Pancreas (tissue), 10 donors: Measurements from ENCODE around the gene RC3H2. TPM values are rescaled to one million over a fixed set of nuclear protein-coding genes. Genes with fewer than 3 reads are reported as not detected.
A peak's percentile ranks its signal among the peaks of the same experiment; 100 is the strongest.
"Not testable (repeated sequence)": the region's sequence is repeated elsewhere in the genome, so short reads cannot be mapped to it uniquely, and the experiment has no call there.

Experiments
- ATAC-seq, 4 donors: fragments of 200-7000 bp; cut with Tn5 transposase; one replicate each; pipeline versions ENCODE4 v1.8.0 to v1.9.1; 2020; ENCODE audit warnings: mild to moderate bottlenecking in 4 of 4, moderate library complexity in 4 of 4
- DNase-seq, 6 donors: peaks; one replicate each; pipeline ENCODE4 v3.0.0-alpha.2; 2020
- FAIRE-seq: peaks from 2 replicates; lab custom pipeline; 2012; peaks lifted over from hg19 to GRCh38; lab: Jason Lieb, UNC
- H3K27ac ChIP-seq, 4 donors: fragments of 200-600 bp; sonication (generic); 1 replicate in 3 of 4; 2 replicates in 1 of 4; pipeline versions ENCODE4 v1.5.0 to v1.8.0; 2020
- H3K27me3 ChIP-seq, 4 donors: fragments of 200-600 bp; one replicate each; pipeline ENCODE4 v1.8.0; 2021
- H3K36me3 ChIP-seq, 3 donors: fragments of 200-600 bp; sonication (generic) in 1 of 3; one replicate each; pipeline versions ENCODE4 v1.5.0 to v1.8.0; 2020 to 2021
- H3K4me1 ChIP-seq, 3 donors: fragments of 200-600 bp; one replicate each; pipeline ENCODE4 v1.8.0; 2021
- H3K4me3 ChIP-seq, 4 donors: fragments of 200-600 bp; sonication (generic) in 2 of 4; one replicate each; pipeline versions ENCODE4 v1.5.0 to v1.8.0; 2020 to 2021
- H3K9me3 ChIP-seq, 4 donors: fragments of 200-600 bp; one replicate each; pipeline ENCODE4 v1.8.0; 2021
- WGBS, 2 donors: extraction: QIAGEN DNeasy Blood & Tissue Kit; methylation state at CpG; one replicate each; pipeline ENCODE4 v1.1.7; 2013; 5-methylcytosine and 5-hydroxymethylcytosine counted together
- intact Hi-C, 3 donors: fragments of 100-400 bp; cut with DNase I; formaldehyde crosslinking; loops; one replicate each; pipeline versions ENCODE4 v1.11.1 to v1.14.2; 2022
- polyA plus RNA-seq, 2 donors: library from polyadenylated mRNA; stranded (reverse); fragments of 200-250 nt; gene quantifications; one replicate each; pipeline ENCODE4 v1.2.3, GENCODE V29; 2013
- total RNA-seq, 6 donors: library from RNA; stranded (reverse); fragmentation: NEBNext Ultra II Directional in 4 of 6; extraction: Animal tissue kit (Norgen Biotek cat#: 25700) in 4 of 6; gene quantifications; one replicate each; pipeline versions ENCODE4 v1.2.1 to v1.2.4, GENCODE V29; 2021 to 2023
- TF ChIP-seq, protein P1 (sequence below), 4 donors: fragments of 200-600 bp; sonication (generic) in 3 of 4; IDR thresholded peaks; one replicate each; pipeline versions ENCODE4 v1.5.0 to v1.8.0; 2021; ENCODE audit warnings: antibody characterized with exemption in 4 of 4
- donor health status: healthy with polysubstance abuse.
- donor health status: DM: no; HTN: no; CAD: no; lungs with moderate emphysema.
- donor health status: DM: no; HTN: no; CAD: no.
- donor health status: control.
- donor health status: control.
- donor health status: Bipolar disorder and iron deficiency.
- donor health status: DM: yes; HTN: yes; CAD: no.
- donor health status: DM: no; HTN: no; CAD: no.
- donor health status: DM: no; HTN: no; CAD: no.
- donor health status: DM: yes; HTN: yes; CAD: no.

Gene RC3H2
- total and polyA plus RNA-seq, 8 donors, result 4.1 to 18.7 (median 12.1) TPM

DNA sequence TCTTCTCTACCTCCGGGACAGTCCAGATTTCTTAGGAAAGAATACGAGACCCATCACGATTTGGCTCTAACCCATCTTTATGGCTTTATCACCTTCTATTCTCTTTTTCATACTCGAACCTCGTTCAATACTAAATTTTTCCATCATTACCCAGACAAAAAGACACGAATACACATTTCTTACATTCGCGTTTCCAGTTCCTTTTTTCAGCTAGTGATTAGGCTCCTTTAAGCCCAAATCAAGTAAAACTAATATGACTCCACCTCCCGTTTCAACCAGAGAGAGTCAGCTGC is 7.5 kb upstream of the RC3H2 start:
- Histone ChIP-seq H3K4me3 (peak overlapping the region; percentile 16 to 63 (median 56)), H3K27me3 (no peaks in the 10 kb centered on the region), H3K27ac (peak overlapping the region in 3 of 4 donors; percentile 18 to 70 (median 53)), H3K9me3 (no peaks in the 10 kb centered on the region), H3K4me1 (peaks cover 0 to 8% (median 5%) of the 10 kb centered on the region in 3 donors), H3K36me3 (peaks cover 0 to 8% (median 5%) of the 10 kb centered on the region in 3 donors)
- DNase-seq (no peak), FAIRE-seq (no peak), ATAC-seq (no peak)
- WGBS, 2 donors, result 1 to 2% methylated on average over 9 of the region's 9 CpGs
- TF ChIP-seq, protein P1, sequence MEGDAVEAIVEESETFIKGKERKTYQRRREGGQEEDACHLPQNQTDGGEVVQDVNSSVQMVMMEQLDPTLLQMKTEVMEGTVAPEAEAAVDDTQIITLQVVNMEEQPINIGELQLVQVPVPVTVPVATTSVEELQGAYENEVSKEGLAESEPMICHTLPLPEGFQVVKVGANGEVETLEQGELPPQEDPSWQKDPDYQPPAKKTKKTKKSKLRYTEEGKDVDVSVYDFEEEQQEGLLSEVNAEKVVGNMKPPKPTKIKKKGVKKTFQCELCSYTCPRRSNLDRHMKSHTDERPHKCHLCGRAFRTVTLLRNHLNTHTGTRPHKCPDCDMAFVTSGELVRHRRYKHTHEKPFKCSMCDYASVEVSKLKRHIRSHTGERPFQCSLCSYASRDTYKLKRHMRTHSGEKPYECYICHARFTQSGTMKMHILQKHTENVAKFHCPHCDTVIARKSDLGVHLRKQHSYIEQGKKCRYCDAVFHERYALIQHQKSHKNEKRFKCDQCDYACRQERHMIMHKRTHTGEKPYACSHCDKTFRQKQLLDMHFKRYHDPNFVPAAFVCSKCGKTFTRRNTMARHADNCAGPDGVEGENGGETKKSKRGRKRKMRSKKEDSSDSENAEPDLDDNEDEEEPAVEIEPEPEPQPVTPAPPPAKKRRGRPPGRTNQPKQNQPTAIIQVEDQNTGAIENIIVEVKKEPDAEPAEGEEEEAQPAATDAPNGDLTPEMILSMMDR (IDR thresholded peaks at IDR 0.05), result no peak
- intact Hi-C loops, result no loop called here

DNA sequence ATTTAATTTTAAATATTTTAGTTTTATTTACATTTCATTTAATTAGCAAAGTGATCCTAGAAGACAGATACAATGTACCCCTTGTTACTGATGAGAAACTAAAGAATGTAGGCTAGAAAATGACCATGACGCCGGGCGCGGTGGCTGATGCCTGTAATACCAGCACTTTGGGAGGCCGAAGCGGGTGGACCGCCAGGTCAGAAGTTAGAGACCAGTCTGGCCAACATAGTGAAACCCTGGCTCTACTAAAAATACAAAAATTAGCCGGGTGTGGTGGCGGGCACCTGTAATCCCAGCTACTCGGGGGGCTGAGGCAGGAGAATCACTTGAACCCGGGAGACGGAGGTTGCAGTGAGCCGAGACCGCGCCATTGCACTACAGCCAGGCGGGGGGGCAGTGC is 963 bp upstream of the RC3H2 start:
- ATAC-seq, H3K9me3 ChIP-seq, DNase-seq, H3K36me3 ChIP-seq, H3K4me3 ChIP-seq, H3K27me3 ChIP-seq, intact Hi-C loops, H3K27ac ChIP-seq, FAIRE-seq: not testable (repeated sequence)
- H3K4me1 ChIP-seq, result peaks cover 8 to 15% (median 12%) of the 10 kb centered on the region in 3 donors
- 93 to 95% methylated on average over 16 of the region's 16 CpGs for WGBS, 2 donors

DNA sequence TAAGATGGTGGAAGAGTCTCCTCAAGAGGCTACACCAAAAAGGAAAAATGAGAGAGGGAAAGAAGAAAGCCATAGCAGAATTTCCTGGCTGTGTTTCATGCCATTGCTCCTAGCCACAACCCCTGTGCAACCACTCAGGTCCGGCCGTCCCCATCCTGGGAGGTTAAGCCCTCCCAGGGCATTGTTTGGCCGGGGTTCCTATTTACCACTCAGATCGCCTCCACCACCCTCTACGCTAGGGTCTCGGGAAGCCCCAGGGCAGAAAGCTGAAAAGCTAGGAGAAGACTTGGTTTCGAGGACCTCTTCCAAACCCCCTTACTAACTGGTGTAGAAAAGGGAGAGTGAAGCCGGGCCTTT is 715 bp downstream of the RC3H2 start:
- TF ChIP-seq, protein P1 (IDR thresholded peaks at IDR 0.05), result no peak
- intact Hi-C loops, result no loop called here

DNA sequence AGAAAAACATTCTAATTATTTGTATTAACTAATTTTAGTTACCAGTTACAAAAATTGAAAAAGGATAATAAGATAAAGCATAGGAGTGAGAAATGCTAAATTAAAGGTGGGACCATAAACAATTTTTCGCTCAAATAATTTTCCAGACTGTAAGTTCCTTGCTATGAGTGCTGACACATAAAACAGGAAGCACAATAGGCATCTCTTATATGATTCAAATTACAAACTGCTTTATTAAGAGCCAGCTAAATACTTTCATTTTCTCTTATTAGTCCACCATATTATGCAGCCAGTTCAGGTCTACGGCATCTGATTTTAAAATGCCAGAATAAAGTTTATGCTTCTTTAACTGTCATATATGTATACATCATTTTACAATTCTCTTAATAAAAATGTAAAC is 4.4 kb downstream of the RC3H2 start:
- 85 to 89% methylated on average over 2 of the region's 2 CpGs for WGBS, 2 donors
- H3K27me3 ChIP-seq, result no peaks in the 10 kb centered on the region
- no peak overlapping the region for H3K27ac ChIP-seq
- TF ChIP-seq, protein P1 (IDR thresholded peaks at IDR 0.05), result no peak
- no peak for ATAC-seq
- no peak for DNase-seq
- H3K4me1 ChIP-seq, result peaks cover 8 to 19% (median 12%) of the 10 kb centered on the region in 3 donors
- peak; percentile 43 for FAIRE-seq
- no peaks in the 10 kb centered on the region for H3K9me3 ChIP-seq
- H3K4me3 ChIP-seq, result no peak overlapping the region
- H3K36me3 ChIP-seq, result peaks cover 0 to 6% (median 0%) of the 10 kb centered on the region in 3 donors
- intact Hi-C loops, result no loop called here

More for the DNA sequence above, 715 bp downstream of the RC3H2 start:
- WGBS, 2 donors, result 0 to 1% methylated on average over 8 of the region's 8 CpGs
- peaks cover 8 to 15% (median 12%) of the 10 kb centered on the region in 3 donors for H3K4me1 ChIP-seq
- H3K4me3 ChIP-seq, result peak overlapping the region; percentile 83 to 91 (median 88)
- peaks cover 0 to 5% (median 0%) of the 10 kb centered on the region in 3 donors for H3K36me3 ChIP-seq
- no peak for FAIRE-seq
- H3K27me3 ChIP-seq, result no peaks in the 10 kb centered on the region
- ATAC-seq, result peak; percentile 13 to 41 (median 30)
- H3K27ac ChIP-seq, result peak overlapping the region in 3 of 4 donors; percentile 70 to 91 (median 81)
- peak in 3 of 6 donors; percentile 10 to 60 (median 30) for DNase-seq
- no peaks in the 10 kb centered on the region for H3K9me3 ChIP-seq

DNA sequence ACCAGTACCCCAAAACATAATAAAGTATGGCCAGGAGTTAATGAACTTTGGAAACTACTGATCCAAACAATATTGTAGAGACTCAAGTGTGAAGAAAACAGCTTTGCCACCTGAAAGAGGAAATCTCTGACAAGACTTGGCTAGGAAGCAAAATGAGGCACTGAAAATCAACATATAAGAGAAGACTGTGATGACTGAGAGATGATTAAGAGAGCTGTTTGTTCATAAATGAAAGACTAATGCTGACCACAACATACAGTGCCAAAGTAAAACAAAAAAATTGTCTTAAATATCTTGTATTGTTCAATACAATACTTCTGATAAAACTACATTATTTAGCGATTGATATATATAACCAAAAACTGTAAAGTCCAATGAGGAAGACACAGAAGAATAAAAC is 7.2 kb downstream of the RC3H2 start:
- intact Hi-C loops, result no loop called here
- ATAC-seq (no peak), DNase-seq (no peak), FAIRE-seq (no peak)
- H3K4me3 ChIP-seq, result no peak overlapping the region
- H3K27ac ChIP-seq, result no peak overlapping the region
- 93 to 95% methylated on average over 1 of the region's 1 CpG for WGBS, 2 donors
- TF ChIP-seq, protein P1 (IDR thresholded peaks at IDR 0.05), result no peak
- H3K36me3 ChIP-seq, result peaks cover 0 to 14% (median 0%) of the 10 kb centered on the region in 3 donors
- H3K9me3 ChIP-seq, result no peaks in the 10 kb centered on the region
- H3K4me1 ChIP-seq, result peaks cover under 1 to 13% (median 2%) of the 10 kb centered on the region in 3 donors
- no peaks in the 10 kb centered on the region for H3K27me3 ChIP-seq
